DND-41 (cell line): ENCODE results near the gene IFT27.
A peak's percentile ranks its signal among the peaks of the same experiment; 100 is the strongest.

Experiments used
- ATAC-seq: fragments of 200-7000 bp; cut with Tn5 transposase; 3 replicates; pipeline ENCODE4 v1.9.1; 2021; ENCODE audit warnings: low read depth; ENCODE audit not compliant: insufficient read depth
- DNase-seq: peaks from one replicate; pipeline ENCODE4 v3.0.0-alpha.2; 2020
- H2AFZ ChIP-seq: 2 replicates; pipeline ENCODE4 v1.6.0; 2012; ENCODE audit warnings: low read depth, low read length
- H3K27ac ChIP-seq: 2 replicates; pipeline ENCODE4 v1.5.1; 2012; ENCODE audit warnings: low read length, inconsistent platforms
- H3K27me3 ChIP-seq: fragments of 200-600 bp; sonication (generic); 2 replicates; pipeline ENCODE4 v1.6.0; 2012; ENCODE audit warnings: low read length, mild to moderate bottlenecking, inconsistent platforms; ENCODE audit not compliant: insufficient read depth, poor library complexity
- H3K36me3 ChIP-seq: 2 replicates; pipeline ENCODE4 v1.5.1; 2012; ENCODE audit warnings: low read length, inconsistent platforms; ENCODE audit not compliant: insufficient read depth
- H3K4me1 ChIP-seq: 2 replicates; pipeline ENCODE4 v1.5.1; 2012; ENCODE audit warnings: mild to moderate bottlenecking, low read length; ENCODE audit not compliant: insufficient read depth
- H3K4me2 ChIP-seq: 2 replicates; pipeline ENCODE4 v1.6.0; 2012; ENCODE audit warnings: mild to moderate bottlenecking, moderate library complexity, low read length, inconsistent platforms; ENCODE audit not compliant: insufficient read depth
- H3K4me3 ChIP-seq, 2 experiments: fragments of 200-600 bp in 1 of 2; shearing (Covaris generic) in 1 of 2; 2 replicates each; pipeline ENCODE4 v1.5.1; 2012 to 2016; ENCODE audit warnings: inconsistent platforms in 2 of 2, low read length in 2 of 2, mild to moderate bottlenecking in 2 of 2, low read depth in 1 of 2, moderate library complexity in 1 of 2
- H3K79me2 ChIP-seq: 2 replicates; pipeline ENCODE4 v1.6.0; 2012; ENCODE audit warnings: low read length, inconsistent platforms; ENCODE audit not compliant: insufficient read depth
- H3K9ac ChIP-seq: 2 replicates; pipeline ENCODE4 v1.6.0; 2012; ENCODE audit warnings: low read depth, mild to moderate bottlenecking, inconsistent platforms, low read length, moderate library complexity
- H3K9me3 ChIP-seq: 2 replicates; pipeline ENCODE4 v1.5.1; 2012; ENCODE audit warnings: low read length, moderate library complexity, mild to moderate bottlenecking, inconsistent platforms; ENCODE audit not compliant: insufficient read depth, severe bottlenecking
- H4K20me1 ChIP-seq: 2 replicates; pipeline ENCODE4 v1.6.0; 2012; ENCODE audit warnings: low read length; ENCODE audit not compliant: insufficient read depth
- EZH2 ChIP-seq: IDR thresholded peaks from 3 replicates; pipeline ENCODE4 v1.6.1; 2012; ENCODE audit warnings: borderline replicate concordance, low read depth, mild to moderate bottlenecking, moderate library complexity, low read length, inconsistent platforms; ENCODE audit not compliant: severe bottlenecking
- TF ChIP-seq, protein P1 (sequence below): IDR thresholded peaks from 2 replicates; pipeline ENCODE4 v1.5.1; 2012; ENCODE audit warnings: borderline replicate concordance, low read length, moderate library complexity, mild to moderate bottlenecking; ENCODE audit not compliant: poor library complexity, severe bottlenecking; ENCODE audit errors: extremely low read depth

IFT27 gene

DNA sequence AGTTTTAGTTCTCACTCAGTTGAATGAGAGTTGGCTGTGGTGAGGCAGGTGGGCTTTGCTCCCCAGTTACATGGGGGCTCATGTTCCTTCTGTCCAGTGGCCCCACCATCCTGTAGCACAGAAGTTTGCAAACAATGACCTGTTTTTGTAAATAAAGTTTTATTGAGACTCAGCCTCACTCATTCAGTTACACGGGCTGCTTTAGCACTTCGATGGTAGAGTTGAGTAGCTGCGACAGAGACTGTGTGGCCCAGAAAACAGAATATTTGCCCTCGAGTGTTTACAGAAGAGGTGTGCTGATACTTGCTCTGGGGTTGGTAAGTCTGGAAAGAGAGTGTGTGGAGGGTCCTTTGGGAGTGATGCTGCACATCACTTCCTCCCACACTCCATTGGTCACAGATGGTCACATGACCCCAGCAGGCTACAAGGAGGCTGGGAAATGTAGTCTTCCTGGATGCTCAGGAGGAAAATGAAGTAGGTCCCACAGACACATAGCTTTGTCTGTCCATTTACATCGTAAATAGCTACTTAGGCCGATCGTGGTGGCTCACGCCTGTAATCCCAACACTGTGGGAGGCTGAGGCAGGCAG is 34.6 kb downstream of the IFT27 start:
- H3K9ac ChIP-seq, result no peak overlapping the region
- H3K4me3 ChIP-seq, result no peak overlapping the region
- H3K36me3 ChIP-seq, result no peaks in the 10 kb centered on the region
- 0 out of 2 replicates have a peak, but pooled peaks cover 2% of the 10 kb centered on the region for H4K20me1 ChIP-seq
- H3K27me3 ChIP-seq, result peaks cover 5% of the 10 kb centered on the region
- ATAC-seq (peak; percentile 70; the same call in 2 of the 3 replicates), DNase-seq (peak; percentile 17)
- no peaks in the 10 kb centered on the region for H3K79me2 ChIP-seq
- TF ChIP-seq, protein P1, sequence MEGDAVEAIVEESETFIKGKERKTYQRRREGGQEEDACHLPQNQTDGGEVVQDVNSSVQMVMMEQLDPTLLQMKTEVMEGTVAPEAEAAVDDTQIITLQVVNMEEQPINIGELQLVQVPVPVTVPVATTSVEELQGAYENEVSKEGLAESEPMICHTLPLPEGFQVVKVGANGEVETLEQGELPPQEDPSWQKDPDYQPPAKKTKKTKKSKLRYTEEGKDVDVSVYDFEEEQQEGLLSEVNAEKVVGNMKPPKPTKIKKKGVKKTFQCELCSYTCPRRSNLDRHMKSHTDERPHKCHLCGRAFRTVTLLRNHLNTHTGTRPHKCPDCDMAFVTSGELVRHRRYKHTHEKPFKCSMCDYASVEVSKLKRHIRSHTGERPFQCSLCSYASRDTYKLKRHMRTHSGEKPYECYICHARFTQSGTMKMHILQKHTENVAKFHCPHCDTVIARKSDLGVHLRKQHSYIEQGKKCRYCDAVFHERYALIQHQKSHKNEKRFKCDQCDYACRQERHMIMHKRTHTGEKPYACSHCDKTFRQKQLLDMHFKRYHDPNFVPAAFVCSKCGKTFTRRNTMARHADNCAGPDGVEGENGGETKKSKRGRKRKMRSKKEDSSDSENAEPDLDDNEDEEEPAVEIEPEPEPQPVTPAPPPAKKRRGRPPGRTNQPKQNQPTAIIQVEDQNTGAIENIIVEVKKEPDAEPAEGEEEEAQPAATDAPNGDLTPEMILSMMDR, result no peak
- no peak for TF ChIP-seq EZH2
- no peak overlapping the region for H3K27ac ChIP-seq
- no peaks in the 10 kb centered on the region for H3K4me1 ChIP-seq
- no peak overlapping the region for H3K4me2 ChIP-seq
- no peak overlapping the region for H2AFZ ChIP-seq
- H3K9me3 ChIP-seq, result no peaks in the 10 kb centered on the region

DNA sequence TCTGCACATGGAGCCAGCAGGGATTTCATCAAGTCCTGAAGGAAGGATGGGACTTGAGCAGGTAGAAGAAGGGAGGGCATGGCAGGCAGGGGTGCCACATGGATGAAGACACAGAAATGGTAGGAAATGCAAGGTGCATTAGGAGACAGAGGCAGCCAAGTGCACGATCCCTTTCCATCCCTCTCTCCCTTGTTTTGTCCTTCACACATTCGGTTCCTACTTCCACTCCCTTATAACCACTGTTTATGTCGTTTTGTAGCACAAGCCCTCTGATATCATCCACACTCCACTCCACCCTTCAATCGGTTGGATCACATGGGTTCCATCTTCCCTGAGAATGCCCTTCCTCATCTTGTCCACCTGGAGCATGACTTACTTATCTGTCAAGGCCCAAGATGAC is 35.2 kb downstream of the IFT27 start:
- Histone ChIP-seq H3K79me2 (no peaks in the 10 kb centered on the region), H3K4me3 (no peak overlapping the region), H3K9ac (no peak overlapping the region), H3K27me3 (peaks cover 5% of the 10 kb centered on the region), H4K20me1 (0 out of 2 replicates have a peak, but pooled peaks cover 1% of the 10 kb centered on the region), H3K4me2 (no peak overlapping the region), H3K4me1 (no peaks in the 10 kb centered on the region), H3K27ac (no peak overlapping the region), H2AFZ (no peak overlapping the region), H3K9me3 (no peaks in the 10 kb centered on the region), H3K36me3 (no peaks in the 10 kb centered on the region)
- DNase-seq (no peak), ATAC-seq (no peak)
- TF ChIP-seq, protein P1, result no peak
- TF ChIP-seq EZH2, result no peak

DNA sequence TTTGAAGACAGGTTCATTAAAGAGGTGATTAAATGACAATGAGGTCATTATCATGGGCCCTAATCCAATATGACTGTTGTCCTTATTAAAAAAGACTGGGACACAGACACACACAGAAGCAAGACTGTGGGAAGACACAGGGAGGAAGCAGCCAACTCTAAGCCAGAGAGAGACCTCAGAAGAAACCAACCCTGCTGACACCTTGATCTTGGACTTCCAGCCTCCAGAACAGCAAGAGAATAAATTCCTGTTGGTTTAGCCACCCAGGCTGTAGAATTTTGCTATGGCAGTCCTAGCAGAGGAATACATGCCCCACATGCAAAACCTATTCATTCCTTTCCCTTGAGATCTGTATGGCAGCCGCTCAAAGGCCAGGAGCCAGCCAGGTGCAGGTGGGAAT is 36.7 kb downstream of the IFT27 start:
- H3K9ac ChIP-seq, result no peak overlapping the region
- H2AFZ ChIP-seq, result no peak overlapping the region
- H3K4me2 ChIP-seq, result no peak overlapping the region
- H3K4me3 ChIP-seq, result no peak overlapping the region
- H3K9me3 ChIP-seq, result no peaks in the 10 kb centered on the region
- H4K20me1 ChIP-seq, result no peaks in the 10 kb centered on the region
- DNase-seq, result no peak
- no peak for ATAC-seq
- H3K4me1 ChIP-seq, result no peaks in the 10 kb centered on the region
- no peaks in the 10 kb centered on the region for H3K36me3 ChIP-seq
- no peaks in the 10 kb centered on the region for H3K27me3 ChIP-seq
- TF ChIP-seq EZH2, result no peak
- H3K79me2 ChIP-seq, result no peaks in the 10 kb centered on the region
- no peak overlapping the region for H3K27ac ChIP-seq

DNA sequence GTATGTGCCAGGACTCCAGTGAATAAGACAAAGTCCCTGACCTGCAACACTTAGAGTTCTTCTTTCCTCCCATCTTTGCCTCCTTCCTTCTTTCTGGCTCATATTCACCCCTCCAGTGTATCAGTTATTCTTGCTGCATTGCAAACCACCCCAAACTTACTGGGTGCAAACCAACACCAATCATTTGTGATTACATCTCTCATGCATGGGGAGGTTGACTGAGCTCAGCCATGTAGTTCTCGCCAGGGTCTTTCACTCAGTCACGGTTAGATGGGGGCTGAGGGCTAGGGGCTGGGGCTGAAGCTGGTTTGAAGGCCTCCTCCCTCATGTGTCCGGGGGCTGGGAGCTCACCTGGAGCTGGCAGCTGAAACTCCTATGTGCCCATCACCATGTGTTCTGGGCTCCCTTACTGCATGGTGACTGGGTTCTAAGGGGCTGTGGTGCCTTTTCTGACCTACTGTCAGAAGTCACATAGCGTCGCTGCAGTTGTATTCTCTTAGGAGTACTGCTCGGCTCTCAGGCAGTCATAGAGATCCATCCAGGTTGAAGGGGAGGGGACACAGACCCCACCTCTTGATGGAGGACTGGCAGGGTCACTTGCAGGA is 37.4 kb downstream of the IFT27 start:
- no peaks in the 10 kb centered on the region for H3K79me2 ChIP-seq
- H3K9me3 ChIP-seq, result no peaks in the 10 kb centered on the region
- H3K4me2 ChIP-seq, result no peak overlapping the region
- no peak overlapping the region for H3K9ac ChIP-seq
- DNase-seq (no peak), ATAC-seq (no peak)
- TF ChIP-seq, protein P1, result no peak
- no peak for TF ChIP-seq EZH2
- no peaks in the 10 kb centered on the region for H3K4me1 ChIP-seq
- H3K4me3 ChIP-seq, result no peak overlapping the region
- H3K27ac ChIP-seq, result no peak overlapping the region
- no peak overlapping the region for H2AFZ ChIP-seq
- no peaks in the 10 kb centered on the region for H3K36me3 ChIP-seq
- H4K20me1 ChIP-seq, result no peaks in the 10 kb centered on the region
- no peaks in the 10 kb centered on the region for H3K27me3 ChIP-seq
